ENCODE results near the gene NPR3.

- TF ChIP-seq CTCF (optimal IDR thresholded peaks at IDR 0.05 in 1 of 3, IDR thresholded peaks at IDR 0.05 in 1 of 3, conservative IDR thresholded peaks at IDR 0.05 in 1 of 3; ENCODE audit: extremely low read depth in 1 of 3, insufficient read depth in 2 of 3, low read length in 3 of 3): no peak
- TF ChIP-seq EZH2 (IDR thresholded peaks at IDR 0.05; ENCODE audit: low read length): no peak
Measured at GRCh38 chr5:32803656-32804055, 92.5 kb downstream of the NPR3 start.

Data from keratinocyte (primary cell).